ENCODE results near the gene CELSR1.

DNA sequence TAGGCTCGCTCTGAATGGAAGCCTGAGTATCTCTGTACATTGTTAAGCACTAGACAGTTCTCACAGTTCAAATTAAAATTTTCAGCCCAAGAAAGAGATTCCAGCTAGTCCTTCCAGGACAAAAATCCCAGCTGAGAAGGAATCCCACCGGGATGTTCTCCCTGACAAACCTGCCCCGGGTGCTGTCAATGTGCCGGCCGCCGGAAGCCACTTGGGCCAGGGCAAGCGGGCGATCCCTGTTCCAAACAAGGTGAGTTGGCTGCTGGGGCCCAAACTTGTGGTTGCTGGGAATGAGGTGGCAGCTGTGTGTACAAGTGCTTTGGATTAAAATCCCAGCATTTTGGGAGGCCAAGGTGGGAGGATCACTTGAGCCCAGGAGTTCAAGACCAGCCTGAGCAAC lies 225.4 kb downstream of the CELSR1 start:
- TF ChIP-seq, protein P1, sequence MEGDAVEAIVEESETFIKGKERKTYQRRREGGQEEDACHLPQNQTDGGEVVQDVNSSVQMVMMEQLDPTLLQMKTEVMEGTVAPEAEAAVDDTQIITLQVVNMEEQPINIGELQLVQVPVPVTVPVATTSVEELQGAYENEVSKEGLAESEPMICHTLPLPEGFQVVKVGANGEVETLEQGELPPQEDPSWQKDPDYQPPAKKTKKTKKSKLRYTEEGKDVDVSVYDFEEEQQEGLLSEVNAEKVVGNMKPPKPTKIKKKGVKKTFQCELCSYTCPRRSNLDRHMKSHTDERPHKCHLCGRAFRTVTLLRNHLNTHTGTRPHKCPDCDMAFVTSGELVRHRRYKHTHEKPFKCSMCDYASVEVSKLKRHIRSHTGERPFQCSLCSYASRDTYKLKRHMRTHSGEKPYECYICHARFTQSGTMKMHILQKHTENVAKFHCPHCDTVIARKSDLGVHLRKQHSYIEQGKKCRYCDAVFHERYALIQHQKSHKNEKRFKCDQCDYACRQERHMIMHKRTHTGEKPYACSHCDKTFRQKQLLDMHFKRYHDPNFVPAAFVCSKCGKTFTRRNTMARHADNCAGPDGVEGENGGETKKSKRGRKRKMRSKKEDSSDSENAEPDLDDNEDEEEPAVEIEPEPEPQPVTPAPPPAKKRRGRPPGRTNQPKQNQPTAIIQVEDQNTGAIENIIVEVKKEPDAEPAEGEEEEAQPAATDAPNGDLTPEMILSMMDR (IDR thresholded peaks at IDR 0.05; ENCODE audit: low read depth, low read length) = no peak
- TF ChIP-seq EZH2phosphoT487 (IDR thresholded peaks at IDR 0.05; ENCODE audit: low read depth) = no peak

All from OCI-LY3 (cell line).